HEK293T (cell line): Measurements from ENCODE around the gene FHAD1.
A peak's percentile ranks its signal among the peaks of the same experiment; 100 is the strongest.
"Not testable (repeated sequence)": the region's sequence is repeated elsewhere in the genome, so short reads cannot be mapped to it uniquely, and the experiment has no call there.

Experiments
- CTCF ChIA-PET: fragments of 350-600 bp; formaldehyde crosslinking; extraction: SDS; loops from one replicate; lab custom pipeline; 2021; ENCODE audit warnings: antibody characterized with exemption, inconsistent platforms; lab: Yijun Ruan, JAX
- POLR2A ChIA-PET: fragments of 350-600 bp; formaldehyde crosslinking; extraction: SDS; loops from one replicate; lab custom pipeline; 2020; ENCODE audit warnings: antibody characterized with exemption, inconsistent platforms; lab: Yijun Ruan, JAX
- DNase-seq: peaks from one replicate; pipeline ENCODE4 v3.0.0; 2012; ENCODE audit warnings: mixed read lengths; ENCODE audit errors: extremely low spot score
- ARNT ChIP-seq: fragments of 450-650 bp; IDR thresholded peaks from 2 replicates; pipeline ENCODE4 v1.6.1; 2017; ENCODE audit warnings: mild to moderate bottlenecking
- BHLHE40 ChIP-seq: fragments of 450-650 bp; IDR thresholded peaks from 2 replicates; pipeline ENCODE4 v1.6.1; 2016; ENCODE audit warnings: mild to moderate bottlenecking, moderate library complexity, borderline replicate concordance
- CTBP1 ChIP-seq: fragments of 450-650 bp; IDR thresholded peaks from 2 replicates; pipeline ENCODE4 v1.6.1; 2016; ENCODE audit warnings: borderline replicate concordance
- ELF4 ChIP-seq: fragments of 450-650 bp; IDR thresholded peaks from 2 replicates; pipeline ENCODE4 v1.6.1; 2017; ENCODE audit warnings: antibody characterized with exemption
- FOXA1 ChIP-seq: fragments of 450-650 bp; IDR thresholded peaks from 2 replicates; pipeline ENCODE4 v1.6.1; 2016; ENCODE audit warnings: mild to moderate bottlenecking
- FOXK2 ChIP-seq: fragments of 450-650 bp; IDR thresholded peaks from 2 replicates; pipeline ENCODE4 v1.6.1; 2016; ENCODE audit warnings: mild to moderate bottlenecking
- FOXM1 ChIP-seq: fragments of 450-650 bp; IDR thresholded peaks from 2 replicates; pipeline ENCODE4 v1.6.1; 2017; ENCODE audit warnings: mild to moderate bottlenecking, borderline replicate concordance
- HDGF ChIP-seq: fragments of 450-650 bp; IDR thresholded peaks from 2 replicates; pipeline ENCODE4 v1.6.1; 2017; ENCODE audit warnings: antibody characterized with exemption, borderline replicate concordance
- L3MBTL2 ChIP-seq: fragments of 450-650 bp; conservative IDR thresholded peaks from 2 replicates; pipeline ENCODE4 v1.6.1; 2016; ENCODE audit warnings: mild to moderate bottlenecking
- LEF1 ChIP-seq: fragments of 450-650 bp; IDR thresholded peaks from 2 replicates; pipeline ENCODE4 v1.6.1; 2017; ENCODE audit warnings: mild to moderate bottlenecking, borderline replicate concordance
- NFRKB ChIP-seq: fragments of 450-650 bp; IDR thresholded peaks from 2 replicates; pipeline ENCODE4 v1.6.1; 2016; ENCODE audit warnings: mild to moderate bottlenecking, moderate library complexity
- SP1 ChIP-seq: fragments of 450-650 bp; IDR thresholded peaks from 2 replicates; pipeline ENCODE4 v1.6.1; 2017
- SUZ12 ChIP-seq: fragments of 450-650 bp; IDR thresholded peaks from 2 replicates; pipeline ENCODE4 v1.6.1; 2016; ENCODE audit warnings: mild to moderate bottlenecking
- TARDBP ChIP-seq: fragments of 450-650 bp; IDR thresholded peaks from 2 replicates; pipeline ENCODE4 v1.6.1; 2016
- ZNF384 ChIP-seq: fragments of 450-650 bp; IDR thresholded peaks from 2 replicates; pipeline ENCODE4 v1.6.1; 2016
- TF ChIP-seq, protein P1 (sequence below): fragments of 450-650 bp; IDR thresholded peaks from 2 replicates; pipeline ENCODE4 v1.6.1; 2016

The FHAD1 gene

DNA sequence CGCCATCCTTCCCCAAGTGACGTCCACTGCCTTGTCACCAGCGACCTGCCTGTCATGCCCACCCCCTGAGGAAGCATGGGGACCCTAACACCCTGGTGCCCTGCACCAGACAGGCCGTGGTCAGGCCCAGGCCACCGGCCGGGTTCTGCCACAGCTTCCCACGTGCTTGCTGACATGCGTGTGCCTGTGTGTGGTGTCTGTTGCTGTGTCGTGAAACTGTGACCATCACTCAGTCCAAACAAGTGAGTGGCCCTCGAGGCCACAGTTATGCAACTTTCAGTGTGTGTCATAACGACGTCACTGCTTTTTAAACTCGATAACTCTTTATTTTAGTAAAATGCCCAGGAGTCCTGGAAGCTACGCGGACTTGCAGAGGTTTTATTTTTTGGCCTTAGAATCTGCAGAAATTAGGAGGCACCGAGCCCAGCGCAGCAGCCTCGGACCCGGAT, 182.7 kb downstream of the FHAD1 start:
- CTCF ChIA-PET: interaction anchor here (2.0 kb wide), 1 partner anchor 106 kb away, joined by 5 read pairs; no protein-coding TSS in a partner anchor
- TF ChIP-seq FOXM1: no peak
- TF ChIP-seq TARDBP: no peak
- TF ChIP-seq ZNF384: no peak
- no peak for TF ChIP-seq FOXK2
- no peak for TF ChIP-seq ARNT
- TF ChIP-seq L3MBTL2: no peak
- no peak for TF ChIP-seq ELF4
- no peak for TF ChIP-seq NFRKB
- TF ChIP-seq SP1: no peak
- no peak for TF ChIP-seq FOXA1
- TF ChIP-seq SUZ12: no peak
- TF ChIP-seq CTBP1: no peak
- TF ChIP-seq HDGF: no peak
- TF ChIP-seq BHLHE40: no peak
- TF ChIP-seq, protein P1, sequence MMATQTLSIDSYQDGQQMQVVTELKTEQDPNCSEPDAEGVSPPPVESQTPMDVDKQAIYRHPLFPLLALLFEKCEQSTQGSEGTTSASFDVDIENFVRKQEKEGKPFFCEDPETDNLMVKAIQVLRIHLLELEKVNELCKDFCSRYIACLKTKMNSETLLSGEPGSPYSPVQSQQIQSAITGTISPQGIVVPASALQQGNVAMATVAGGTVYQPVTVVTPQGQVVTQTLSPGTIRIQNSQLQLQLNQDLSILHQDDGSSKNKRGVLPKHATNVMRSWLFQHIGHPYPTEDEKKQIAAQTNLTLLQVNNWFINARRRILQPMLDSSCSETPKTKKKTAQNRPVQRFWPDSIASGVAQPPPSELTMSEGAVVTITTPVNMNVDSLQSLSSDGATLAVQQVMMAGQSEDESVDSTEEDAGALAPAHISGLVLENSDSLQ: no peak
- no peak for TF ChIP-seq LEF1
- POLR2A ChIA-PET: no interaction called here
- DNase-seq: no peak

DNA sequence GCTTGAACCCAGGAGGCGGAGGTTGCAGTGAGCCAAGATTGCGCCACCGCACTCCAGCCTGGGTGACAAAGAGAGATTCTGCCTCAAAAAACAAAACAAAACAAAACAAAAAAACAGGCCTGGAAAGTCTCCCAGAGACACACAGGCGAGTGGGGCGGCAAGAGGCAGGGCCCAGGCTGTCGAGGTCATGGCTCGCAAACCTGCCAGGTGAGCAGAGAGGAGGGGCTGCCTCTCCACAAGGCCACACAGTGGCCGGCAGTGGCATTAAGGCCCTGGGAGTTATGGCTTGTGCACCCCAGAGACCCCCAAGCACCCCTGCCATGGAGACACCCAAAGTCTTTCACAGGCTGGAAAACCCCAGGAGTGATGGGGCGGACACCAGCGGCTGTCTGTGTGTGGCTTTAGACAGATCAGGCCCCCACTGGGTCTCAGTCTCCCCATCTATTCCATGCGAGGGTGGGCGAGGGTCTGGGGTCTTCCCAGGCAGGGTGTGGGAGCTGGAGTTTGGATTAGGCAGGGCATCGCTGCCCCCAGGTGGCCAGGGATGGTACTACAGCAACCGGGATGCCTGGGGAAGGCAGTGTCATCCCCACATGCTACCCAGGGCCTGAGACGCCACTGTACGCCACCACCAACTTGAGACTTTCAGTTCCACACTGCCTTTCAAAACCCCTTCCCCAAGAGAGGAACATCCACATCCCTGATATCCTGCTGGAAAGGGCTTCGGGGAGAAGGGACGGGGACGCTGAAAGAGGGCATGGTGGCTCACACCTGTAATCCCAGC, 184.0 kb downstream of the FHAD1 start:
- peak; percentile 85 for DNase-seq
- ChIA-PET CTCF (interaction anchor here (0.6 to 2.6 kb wide), 6 partner anchors 9 to 126 kb away, joined by 3 to 23 read pairs (median 4); no protein-coding TSS in a partner anchor), POLR2A (interaction anchor here (0.9 to 1.4 kb wide), 2 partner anchors 14 to 89 kb away, joined by 3 read pairs; no protein-coding TSS in a partner anchor)
- TF ChIP-seq ELF4 (no peak), TARDBP (no peak), LEF1 (no peak), HDGF (no peak), SP1 (no peak)

GRCh38 chr1:15431571-15431948, 184.5 kb downstream of the FHAD1 start:
- TF ChIP-seq SP1: no peak
- no peak for TF ChIP-seq NFRKB
- TF ChIP-seq ARNT: no peak
- no peak for TF ChIP-seq CTBP1
- TF ChIP-seq BHLHE40: no peak
- DNase-seq: no peak
- CTCF ChIA-PET: interaction anchor here (0.6 to 2.6 kb wide), 6 partner anchors 9 to 108 kb away, joined by 3 to 23 read pairs (median 4); no protein-coding TSS in a partner anchor
- POLR2A ChIA-PET: interaction anchor here (0.9 to 1.4 kb wide), 2 partner anchors 14 to 90 kb away, joined by 3 read pairs; no protein-coding TSS in a partner anchor

- ChIA-PET CTCF (interaction anchor here (0.6 to 2.6 kb wide), 3 partner anchors 26 to 109 kb away, joined by 3 to 23 read pairs (median 3); no protein-coding TSS in a partner anchor), POLR2A (interaction anchor here (0.5 to 1.4 kb wide), 2 partner anchors 91 to 272 kb away, joined by 3 read pairs; no protein-coding TSS in a partner anchor)
- no peak for DNase-seq
- no peak for TF ChIP-seq CTBP1
- no peak for TF ChIP-seq LEF1
- TF ChIP-seq BHLHE40: no peak
- no peak for TF ChIP-seq TARDBP
- TF ChIP-seq ARNT: no peak
- no peak for TF ChIP-seq SP1
- no peak for TF ChIP-seq SUZ12
- TF ChIP-seq FOXM1: no peak
- TF ChIP-seq FOXA1: no peak
- TF ChIP-seq ELF4: no peak
- TF ChIP-seq FOXK2: no peak
- no peak for TF ChIP-seq HDGF
- no peak for TF ChIP-seq NFRKB
- TF ChIP-seq L3MBTL2: no peak
- TF ChIP-seq ZNF384: no peak
- TF ChIP-seq, protein P1: no peak
Observed at GRCh38 chr1:15432324-15432723, 185.3 kb downstream of the FHAD1 start.

GRCh38 chr1:15433471-15433870, 186.4 kb downstream of the FHAD1 start:
- TF ChIP-seq L3MBTL2 (no peak), SP1 (no peak), HDGF (no peak), SUZ12 (no peak), NFRKB (no peak), ZNF384 (no peak), ELF4 (no peak), ARNT (no peak), FOXK2 (no peak), TARDBP (no peak), BHLHE40 (no peak), FOXM1 (no peak), CTBP1 (no peak)
- TF ChIP-seq, protein P1: no peak
- ChIA-PET POLR2A (interaction anchor here (0.5 kb wide), 1 partner anchor 247 kb away, joined by 3 read pairs; no protein-coding TSS in a partner anchor), CTCF (no interaction called here)
- no peak for DNase-seq

DNA sequence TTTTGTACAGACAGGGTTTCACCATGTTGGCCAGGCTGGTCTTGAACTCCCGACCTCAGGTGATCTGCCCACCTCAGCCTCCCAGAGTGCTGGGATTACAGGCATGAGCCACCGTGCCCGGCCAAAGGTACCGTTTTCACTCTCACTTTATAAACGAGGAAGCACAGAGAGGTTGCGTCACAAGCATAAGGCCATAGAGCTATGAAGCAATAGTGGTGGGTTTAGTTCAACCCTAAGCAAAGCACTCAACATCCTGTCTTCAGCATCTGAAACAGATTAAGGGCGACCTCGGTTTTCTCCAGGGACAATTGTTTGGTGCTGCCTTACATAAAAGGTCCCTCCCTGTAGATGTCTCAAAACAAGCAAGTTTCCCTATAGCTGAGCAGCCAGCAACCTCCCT, 187.7 kb downstream of the FHAD1 start:
- POLR2A ChIA-PET, CTCF ChIA-PET: not testable (repeated sequence)

More for the DNA sequence above, 187.7 kb downstream of the FHAD1 start:
- not testable (repeated sequence) for DNase-seq
